ENCODE measurements around the gene CDKAL1.

The CDKAL1 gene

GRCh38 chr6:21045135-21045700 is 511.0 kb downstream of the CDKAL1 start (continued):
- TF ChIP-seq TSHZ2 (CRISPR knock-in tag; IDR thresholded peaks at IDR 0.05), result no peak
- no peak for TF ChIP-seq CSDC2 (CRISPR knock-in tag; IDR thresholded peaks at IDR 0.05)
- TF ChIP-seq TCF4 (CRISPR knock-in tag; IDR thresholded peaks at IDR 0.05; ENCODE audit: borderline replicate concordance), result no peak
- TF ChIP-seq ZNF70 (CRISPR knock-in tag; IDR thresholded peaks at IDR 0.05), result no peak
- TF ChIP-seq ISL1 (CRISPR knock-in tag; IDR thresholded peaks at IDR 0.05), result no peak
- no peak for TF ChIP-seq OSR1 (CRISPR knock-in tag; IDR thresholded peaks at IDR 0.05)

GRCh38 chr6:21046276-21046675 is 512.0 kb downstream of the CDKAL1 start:
- no peak for ATAC-seq
- TF ChIP-seq TOX (CRISPR knock-in tag; IDR thresholded peaks at IDR 0.05; ENCODE audit: borderline replicate concordance) (no peak), GLIS3 (CRISPR knock-in tag; IDR thresholded peaks at IDR 0.05) (no peak), CREB5 (CRISPR knock-in tag; IDR thresholded peaks at IDR 0.05; ENCODE audit: low read depth) (no peak), ZC3H10 (CRISPR knock-in tag; IDR thresholded peaks at IDR 0.05) (no peak), ZNF565 (CRISPR knock-in tag; conservative IDR thresholded peaks at IDR 0.05; ENCODE audit: low read depth) (no peak), ESRRG (CRISPR knock-in tag; IDR thresholded peaks at IDR 0.05) (no peak), ZFP30 (CRISPR knock-in tag; IDR thresholded peaks at IDR 0.05) (no peak), CSDC2 (CRISPR knock-in tag; IDR thresholded peaks at IDR 0.05) (no peak), TSHZ2 (CRISPR knock-in tag; IDR thresholded peaks at IDR 0.05) (no peak), PPARA (CRISPR knock-in tag; IDR thresholded peaks at IDR 0.05; ENCODE audit: borderline replicate concordance) (no peak), TCF4 (CRISPR knock-in tag; IDR thresholded peaks at IDR 0.05; ENCODE audit: borderline replicate concordance) (no peak), BACH2 (CRISPR knock-in tag; IDR thresholded peaks at IDR 0.05; ENCODE audit: borderline replicate concordance) (no peak), CSRNP3 (CRISPR knock-in tag; IDR thresholded peaks at IDR 0.05) (no peak), ZFP3 (CRISPR knock-in tag; IDR thresholded peaks at IDR 0.05) (no peak), ZNF70 (CRISPR knock-in tag; IDR thresholded peaks at IDR 0.05) (no peak), ISL1 (CRISPR knock-in tag; IDR thresholded peaks at IDR 0.05) (no peak), ARNTL (CRISPR knock-in tag; IDR thresholded peaks at IDR 0.05; ENCODE audit: borderline replicate concordance, low read depth) (no peak), RARB (CRISPR knock-in tag; IDR thresholded peaks at IDR 0.05) (no peak), OSR1 (CRISPR knock-in tag; IDR thresholded peaks at IDR 0.05) (no peak)

- ATAC-seq, result no peak
- no peak for TF ChIP-seq GLIS3 (CRISPR knock-in tag; IDR thresholded peaks at IDR 0.05)
- no peak for TF ChIP-seq TOX (CRISPR knock-in tag; IDR thresholded peaks at IDR 0.05; ENCODE audit: borderline replicate concordance)
- no peak for TF ChIP-seq ZFP30 (CRISPR knock-in tag; IDR thresholded peaks at IDR 0.05)
- no peak for TF ChIP-seq SNAI2 (CRISPR knock-in tag; IDR thresholded peaks at IDR 0.05)
- no peak for TF ChIP-seq ZNF70 (CRISPR knock-in tag; IDR thresholded peaks at IDR 0.05)
- TF ChIP-seq POU6F1 (CRISPR knock-in tag; IDR thresholded peaks at IDR 0.05; ENCODE audit: borderline replicate concordance, low read depth), result no peak
- TF ChIP-seq ZNF8 (CRISPR knock-in tag; IDR thresholded peaks at IDR 0.05), result no peak
These were observed 513.8 kb downstream of the CDKAL1 start for GRCh38 chr6:21048047-21048446.

All from SK-N-SH treated with all-trans-retinoic acid at 6 μM for 48 hours (cell line).